NOMO-1 treated with dmso at 0.1 percent for 144 hours (cell line): ENCODE results near the gene TM2D1.
"Not testable (repeated sequence)": the region's sequence is repeated elsewhere in the genome, so short reads cannot be mapped to it uniquely, and the experiment has no call there.

Experiments used
- DNase-seq: peaks from one replicate; lab custom pipeline; 2025; ENCODE audit not compliant: unreplicated experiment; lab: John Stamatoyannopoulos, UW

Gene TM2D1

DNA sequence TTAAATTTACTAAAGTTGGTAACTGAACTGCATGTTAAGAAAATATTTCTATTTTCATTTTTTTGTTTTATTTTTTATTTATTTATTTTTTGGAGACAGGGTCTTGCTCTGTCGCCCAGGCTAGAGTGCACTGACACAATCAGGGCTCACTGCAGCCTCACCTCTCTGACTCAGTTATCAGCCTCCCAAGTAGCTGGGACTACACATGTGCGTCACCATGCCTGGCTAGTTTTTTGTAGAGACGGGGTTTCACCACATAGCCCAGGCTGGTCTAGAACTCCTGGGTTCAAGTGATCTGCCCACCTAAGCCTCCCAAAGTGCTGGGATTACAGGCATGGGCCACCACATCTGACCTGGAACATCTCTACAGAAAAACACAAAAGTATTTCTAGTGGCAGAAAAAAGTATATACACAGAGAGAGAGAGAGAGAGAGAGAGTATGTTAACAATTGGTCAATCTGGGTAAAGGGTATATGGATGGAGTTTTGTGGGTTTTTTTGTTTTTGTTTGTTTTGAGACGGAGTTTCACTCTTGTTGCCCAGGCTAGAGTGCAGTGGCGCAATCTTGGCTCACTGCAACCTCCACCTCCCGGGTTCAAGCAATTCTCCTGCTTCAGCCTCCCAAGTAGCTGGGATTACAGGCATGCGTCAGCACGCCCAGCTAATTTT lies 5.8 kb downstream of the TM2D1 start:
- DNase-seq: not testable (repeated sequence)

DNA sequence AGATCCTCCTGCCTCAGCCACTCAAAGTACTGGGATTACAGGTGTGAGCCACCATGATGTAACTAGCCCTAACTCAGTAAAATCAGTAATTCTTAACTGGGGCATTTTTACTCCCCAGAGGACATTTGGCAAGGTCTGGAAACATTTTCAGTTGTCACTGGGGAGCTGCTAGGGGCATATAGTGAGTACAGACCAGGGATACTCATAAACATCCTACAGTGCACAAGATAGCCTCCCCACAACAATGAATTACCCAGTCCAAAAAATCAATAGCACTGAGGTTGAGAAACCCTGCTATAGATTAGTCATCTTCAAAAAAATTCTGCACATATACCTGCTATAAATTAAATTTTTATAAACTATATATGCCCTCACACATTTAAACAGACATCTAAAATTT lies 13.0 kb downstream of the TM2D1 start:
- no peak for DNase-seq

DNA sequence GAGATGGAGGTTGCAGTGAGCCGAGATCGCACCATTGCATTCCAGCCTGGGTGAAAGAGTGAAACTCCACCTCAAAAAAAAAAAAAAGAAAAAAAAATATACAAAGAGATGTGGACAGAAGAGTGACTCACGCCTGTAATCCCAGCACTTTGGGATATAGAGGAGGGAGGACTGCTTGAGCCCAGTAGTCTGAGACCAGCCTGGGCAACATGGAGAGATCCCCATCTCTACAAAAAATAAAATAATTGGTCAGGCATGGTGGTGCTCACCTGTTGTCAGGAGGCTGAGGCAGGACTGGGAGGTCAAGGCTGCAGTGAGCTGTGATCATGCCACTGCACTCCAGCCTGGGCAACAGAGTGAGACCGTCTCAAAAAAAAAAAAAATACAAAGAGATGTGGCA lies 13.7 kb downstream of the TM2D1 start:
- not testable (repeated sequence) for DNase-seq

DNA sequence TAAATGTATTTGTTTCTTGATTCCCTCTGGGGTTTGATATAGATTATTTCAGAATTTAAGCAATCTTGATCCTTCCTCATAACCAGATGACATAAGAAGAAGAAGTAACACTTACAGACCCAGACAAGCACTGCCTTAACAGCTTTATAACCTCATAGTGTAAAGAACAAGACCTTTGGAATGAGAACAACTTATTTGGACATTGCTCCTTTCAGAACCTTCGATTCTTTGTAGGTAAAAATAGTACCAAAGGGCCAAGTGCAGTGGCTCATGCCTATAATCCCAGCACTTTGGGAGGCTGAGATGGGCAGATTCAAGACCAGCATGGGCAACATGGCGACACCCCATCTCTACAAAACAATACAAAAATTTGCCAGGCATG lies 15.0 kb downstream of the TM2D1 start:
- no peak for DNase-seq

DNA sequence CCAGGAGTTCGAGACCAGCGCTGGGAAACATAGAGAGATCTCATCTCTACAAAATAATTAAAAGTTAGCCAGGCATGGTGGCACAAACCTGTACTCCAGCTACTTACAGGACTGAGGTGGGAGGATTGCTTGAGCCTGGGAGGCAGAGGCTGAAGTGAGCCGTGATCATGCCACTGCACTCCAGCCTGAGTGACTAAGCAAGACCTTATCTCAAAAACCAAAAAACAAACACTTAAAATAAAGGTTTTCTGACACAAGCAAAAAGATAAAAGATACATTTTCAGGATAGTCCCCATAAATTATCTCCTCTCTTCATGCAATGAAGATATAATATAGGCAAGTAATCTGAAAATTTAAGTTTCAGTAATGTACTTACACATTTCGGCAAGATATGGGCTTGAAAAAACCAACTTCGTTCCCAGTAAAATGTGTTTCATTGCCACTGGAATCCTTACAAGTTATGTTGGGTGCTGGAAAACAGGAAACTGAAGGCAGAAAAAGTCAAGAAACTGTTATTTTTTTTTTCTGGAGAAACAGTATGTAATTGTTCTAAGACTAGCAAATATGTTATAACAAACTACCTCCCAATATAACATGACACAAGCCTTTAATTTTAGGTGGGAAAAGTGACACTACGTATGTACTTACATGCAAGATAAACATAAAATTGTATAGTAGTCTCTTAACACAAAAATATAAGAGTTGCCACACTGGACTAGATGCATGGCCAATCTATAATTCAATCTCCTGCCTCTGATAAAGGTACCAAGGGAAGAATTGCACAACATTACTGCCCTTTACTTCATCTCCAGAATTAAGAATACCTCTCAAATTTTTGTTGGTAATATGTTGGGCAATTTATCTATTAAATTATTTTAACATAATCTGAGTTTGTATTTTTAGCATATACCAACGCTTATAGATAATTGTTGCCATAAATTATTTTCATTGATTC lies 15.7 kb downstream of the TM2D1 start:
- no peak for DNase-seq

DNA sequence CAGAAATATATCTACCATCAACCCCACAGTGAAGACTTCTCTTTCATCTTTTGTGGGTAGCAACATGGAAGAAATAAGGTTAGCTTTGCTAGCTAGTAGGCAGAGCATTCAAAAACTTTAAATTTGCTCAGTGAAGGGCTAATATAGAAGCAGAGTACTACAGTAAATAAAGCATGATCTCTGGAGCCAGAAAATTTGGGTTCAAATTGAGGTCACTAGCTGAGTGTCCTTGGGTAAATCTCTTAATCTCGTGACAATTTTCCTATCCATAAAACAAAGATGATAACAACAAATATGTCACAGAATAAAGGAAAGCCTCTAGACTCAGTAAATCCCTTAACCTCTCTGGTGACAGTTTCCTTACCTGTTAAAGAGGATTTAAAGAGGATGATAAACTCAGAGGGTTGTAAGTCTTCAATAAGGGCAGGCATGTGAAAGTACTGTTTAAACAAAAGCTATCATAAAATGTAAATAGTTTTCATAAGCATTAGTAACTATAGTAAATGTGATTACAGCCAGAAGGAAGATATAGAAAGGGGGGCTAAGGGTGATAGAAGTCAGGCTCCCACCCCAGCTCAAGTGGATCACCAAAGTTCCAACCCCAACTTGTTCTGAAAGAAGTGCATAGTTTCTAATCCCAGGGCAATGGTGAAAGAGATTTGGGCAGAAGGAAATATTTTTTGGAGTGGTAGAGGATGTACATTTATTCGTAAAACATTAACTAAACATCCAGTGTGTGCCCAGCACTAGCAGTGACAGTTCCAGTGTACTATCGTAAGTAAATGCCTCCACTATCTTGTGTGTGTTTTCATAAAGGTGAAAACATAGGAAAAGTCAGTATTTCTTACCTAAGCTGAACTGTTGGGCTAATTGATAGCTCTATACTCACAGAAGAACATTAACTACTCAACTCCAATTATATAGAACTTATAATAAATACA lies 24.8 kb downstream of the TM2D1 start:
- no peak for DNase-seq

DNA sequence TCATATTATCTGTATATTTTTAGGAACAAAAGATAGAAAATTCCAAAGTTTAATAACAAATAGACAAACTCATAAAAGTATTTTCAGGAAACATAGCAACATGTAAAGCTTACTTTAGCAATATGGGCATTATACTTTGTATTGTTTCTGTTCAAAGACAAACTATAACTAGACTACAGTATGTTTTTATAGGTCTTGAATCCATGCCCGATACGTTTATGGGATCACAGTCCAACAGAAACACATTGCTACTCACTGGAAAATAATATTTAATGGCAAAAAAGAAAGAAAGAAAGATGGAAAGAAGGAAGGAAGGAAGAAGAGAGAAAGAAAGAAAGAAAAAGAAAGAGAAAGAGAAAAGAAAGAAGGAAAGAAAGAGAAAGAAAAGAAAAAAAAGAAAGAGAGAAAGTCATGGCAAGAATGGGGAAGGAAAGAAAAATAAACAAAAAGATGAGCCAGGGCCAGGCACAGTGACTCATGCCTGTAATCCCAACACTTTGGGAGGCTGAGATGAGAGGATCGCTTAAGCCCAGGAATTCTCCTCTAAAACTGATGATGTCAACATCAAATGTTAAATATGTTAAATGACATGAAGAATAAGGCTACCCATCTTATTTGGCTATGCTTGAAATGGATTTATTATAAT lies 32.7 kb downstream of the TM2D1 start:
- no peak for DNase-seq

DNA sequence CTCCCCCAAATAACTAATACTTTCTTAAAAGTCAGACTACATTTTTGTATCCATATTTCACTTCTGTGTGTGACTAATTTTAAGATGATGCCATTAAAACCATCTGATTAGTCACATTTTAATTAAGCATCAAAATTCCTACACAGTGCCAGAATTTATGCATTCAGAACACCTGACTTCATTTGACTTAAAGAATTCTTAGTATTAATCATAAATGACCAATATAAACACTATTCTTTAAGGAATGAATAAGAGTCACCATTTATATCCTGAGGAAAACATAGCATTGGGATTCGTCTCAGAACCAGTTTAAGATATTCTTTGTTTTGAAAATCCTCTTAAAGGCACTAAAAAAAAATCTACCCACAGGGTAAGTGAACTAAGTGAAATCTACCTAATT lies 37.0 kb downstream of the TM2D1 start:
- DNase-seq: no peak

DNA sequence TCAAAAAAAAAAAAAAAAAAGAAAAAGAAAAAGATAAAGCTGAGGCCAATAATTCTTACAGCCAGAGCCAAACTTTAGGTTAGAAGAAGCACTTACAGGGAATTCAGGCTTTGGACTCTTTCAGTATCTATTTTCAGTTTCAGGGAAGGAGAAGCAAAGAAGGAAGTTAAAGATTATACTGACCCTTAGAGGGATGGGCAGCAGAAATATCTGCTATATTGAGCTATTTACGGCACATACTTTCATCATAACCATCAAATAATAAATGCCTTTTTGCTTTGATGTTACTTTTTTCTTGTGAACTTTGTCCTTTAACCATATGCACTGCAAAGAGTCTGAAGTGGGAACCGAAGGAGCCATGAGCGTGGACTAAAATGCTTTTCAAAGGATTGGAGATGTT lies 42.0 kb downstream of the TM2D1 start:
- no peak for DNase-seq

DNA sequence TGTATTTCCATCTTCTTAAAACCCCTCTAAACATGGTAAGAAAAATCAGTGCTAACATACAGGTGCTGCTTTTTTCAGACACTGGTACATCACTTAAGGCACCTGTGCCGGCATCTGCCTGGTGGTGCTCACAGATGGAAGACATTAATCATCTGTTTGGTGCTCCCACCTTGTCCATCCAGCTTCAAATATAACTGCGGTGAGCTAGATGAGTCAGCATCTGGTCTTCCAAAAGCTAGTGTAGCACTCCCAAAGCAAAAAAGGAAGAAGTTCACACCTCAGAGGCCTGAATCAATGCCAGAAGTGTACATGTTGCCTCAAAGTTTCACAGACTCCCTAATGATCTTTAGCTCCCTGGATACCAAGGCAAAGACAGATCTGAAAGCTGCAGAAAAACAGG lies 44.4 kb downstream of the TM2D1 start:
- DNase-seq: no peak

DNA sequence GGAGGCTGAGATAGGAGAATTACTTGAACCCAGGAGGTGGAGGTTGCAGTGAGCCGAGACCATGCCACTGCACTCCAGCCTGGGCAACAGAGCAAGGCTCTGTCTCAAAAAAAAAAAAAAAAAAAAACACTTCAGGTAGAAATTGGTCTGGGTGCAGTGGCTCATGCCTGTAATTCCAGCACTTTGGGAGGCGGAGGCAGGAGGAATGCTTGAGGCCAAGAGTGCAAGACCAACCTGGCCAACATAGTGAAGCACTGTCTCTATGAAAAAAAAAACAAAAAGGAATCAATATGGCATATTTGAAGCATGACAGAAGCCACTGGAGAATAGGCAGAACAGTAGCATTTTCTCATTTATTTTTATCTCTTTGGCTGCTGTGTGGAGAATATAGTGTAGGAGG lies 48.1 kb downstream of the TM2D1 start:
- DNase-seq: not testable (repeated sequence)

DNA sequence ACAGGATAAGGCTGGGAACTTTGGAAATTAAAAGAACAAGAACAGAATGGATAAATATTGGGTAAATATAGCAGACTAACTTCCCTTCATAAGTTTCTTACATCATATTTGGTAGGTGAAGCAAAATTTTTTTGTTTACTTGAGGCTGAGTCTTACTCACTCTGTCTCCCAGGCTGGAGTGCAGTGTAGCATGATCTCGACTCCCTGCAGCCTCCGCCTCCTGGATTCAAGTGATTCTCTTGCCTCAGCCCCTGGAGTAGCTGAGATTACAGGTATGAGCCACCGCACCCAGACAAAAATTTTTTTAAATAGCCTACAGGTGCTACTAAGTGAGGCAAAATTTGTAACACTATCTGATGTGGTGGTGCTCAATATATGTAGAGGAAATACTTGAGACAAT lies 50.7 kb downstream of the TM2D1 start:
- DNase-seq: no peak

DNA sequence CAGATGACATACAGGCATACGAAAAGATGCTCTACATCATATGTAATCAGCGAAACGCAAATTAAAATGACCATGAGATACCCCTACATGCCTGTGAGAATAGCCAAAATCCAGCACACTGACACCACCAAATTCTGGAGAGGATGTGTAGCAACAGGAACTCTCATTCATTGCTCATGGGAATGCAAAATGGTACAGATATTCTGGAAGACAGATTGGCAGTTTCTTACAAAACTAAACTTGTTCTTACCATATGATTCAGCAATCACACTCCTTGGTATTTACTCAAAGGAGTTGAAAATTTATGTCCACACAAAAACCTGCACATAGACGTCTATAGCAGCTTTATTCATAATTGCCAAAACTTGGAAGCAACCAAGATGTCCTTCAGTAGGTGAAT lies 52.6 kb downstream of the TM2D1 start:
- DNase-seq: no peak

DNA sequence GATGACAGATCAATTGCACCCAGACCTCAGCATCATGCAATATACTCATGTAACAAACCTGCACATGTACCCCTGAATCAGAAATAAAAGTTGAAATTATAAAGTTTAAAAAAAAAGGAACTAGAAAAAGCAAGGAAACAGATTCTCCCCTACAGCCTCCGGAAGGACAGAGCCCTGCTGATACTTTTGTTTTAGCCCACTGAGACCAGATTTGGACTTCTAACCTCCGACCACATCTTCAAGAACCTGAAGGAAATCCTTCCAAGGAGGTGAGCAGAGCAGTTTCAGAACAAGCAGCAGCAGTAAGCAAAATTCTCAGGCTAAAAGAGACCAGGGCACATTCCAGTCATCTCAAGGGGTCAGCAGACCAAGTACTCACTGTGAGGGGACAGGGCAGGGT lies 54.5 kb downstream of the TM2D1 start:
- DNase-seq: no peak

DNA sequence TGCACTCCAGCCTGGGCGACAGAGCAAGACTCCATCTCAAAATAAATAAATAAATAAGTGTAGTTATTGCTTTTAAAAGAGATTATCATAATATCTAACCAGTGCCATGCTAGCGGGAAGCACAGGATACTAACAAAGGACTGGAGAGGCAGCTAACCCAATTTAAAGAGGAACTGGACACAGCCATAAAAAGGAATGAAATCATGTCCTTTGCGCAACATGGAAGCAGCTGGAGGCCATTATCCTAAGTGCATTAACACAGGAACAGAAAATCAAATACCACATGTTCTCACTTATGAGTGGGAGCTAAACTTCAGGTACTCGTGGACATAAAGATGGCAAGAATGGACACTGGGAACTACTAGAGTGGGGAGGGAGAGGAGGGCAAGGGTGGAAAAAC lies 54.9 kb downstream of the TM2D1 start:
- DNase-seq: peak; percentile 62

DNA sequence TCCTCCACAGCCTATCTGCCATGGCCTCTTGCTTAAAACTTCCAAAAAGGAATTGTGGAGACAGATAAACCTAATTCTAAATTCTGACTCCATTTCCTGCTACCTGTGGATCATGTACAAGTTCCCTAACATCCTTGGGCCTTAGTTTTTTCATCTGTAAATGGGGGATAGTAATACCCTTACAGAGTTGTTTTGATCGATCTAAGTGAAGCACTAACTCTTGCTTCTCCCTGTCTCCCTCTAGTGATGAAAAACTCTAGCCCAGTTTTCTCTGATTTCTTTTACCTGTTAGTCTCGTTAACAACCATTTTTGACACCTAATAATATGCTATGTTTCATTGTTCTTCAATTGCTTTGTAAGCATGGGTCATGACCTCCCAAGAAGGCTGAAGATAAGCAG lies 65.9 kb downstream of the TM2D1 start:
- no peak for DNase-seq

DNA sequence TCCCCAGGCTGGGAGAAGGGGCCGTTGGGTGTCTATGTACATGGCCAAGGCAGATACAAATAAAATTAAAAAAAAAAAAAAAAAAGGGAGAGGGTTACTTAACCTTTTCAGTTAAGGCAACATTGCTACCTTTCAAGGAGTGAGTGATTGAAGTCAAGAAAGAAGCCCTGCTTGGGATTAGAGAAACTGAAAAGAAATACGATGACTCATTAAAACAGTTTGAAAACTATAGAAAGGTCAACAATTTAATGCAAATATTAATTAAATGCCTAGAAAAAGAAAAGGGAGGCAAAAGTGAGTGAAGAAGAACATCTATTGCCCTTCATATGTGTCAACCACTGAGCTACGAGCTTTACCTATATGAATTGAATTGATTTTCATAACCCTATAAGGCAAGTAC lies 69.5 kb downstream of the TM2D1 start:
- no peak for DNase-seq

DNA sequence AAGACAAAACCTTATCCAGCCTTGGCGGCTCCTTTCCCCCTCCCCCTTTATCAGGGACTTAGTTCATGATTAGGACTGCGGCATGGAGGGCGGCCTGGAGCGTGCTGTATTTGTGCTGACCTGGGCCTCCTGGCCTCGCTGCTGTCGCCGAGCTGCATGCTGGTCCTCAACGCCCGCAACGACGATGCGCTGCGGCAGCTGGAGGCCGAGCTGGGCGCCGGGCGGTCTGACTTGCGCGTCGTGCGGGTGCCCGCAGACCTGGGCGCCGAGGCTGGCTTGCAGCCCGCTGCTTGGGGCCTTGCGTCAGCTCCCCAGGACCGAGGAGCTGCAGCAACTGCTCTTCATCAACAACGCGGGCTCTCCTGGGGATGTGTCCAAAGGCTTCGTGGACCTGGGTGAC lies 70.9 kb downstream of the TM2D1 start:
- no peak for DNase-seq

DNA sequence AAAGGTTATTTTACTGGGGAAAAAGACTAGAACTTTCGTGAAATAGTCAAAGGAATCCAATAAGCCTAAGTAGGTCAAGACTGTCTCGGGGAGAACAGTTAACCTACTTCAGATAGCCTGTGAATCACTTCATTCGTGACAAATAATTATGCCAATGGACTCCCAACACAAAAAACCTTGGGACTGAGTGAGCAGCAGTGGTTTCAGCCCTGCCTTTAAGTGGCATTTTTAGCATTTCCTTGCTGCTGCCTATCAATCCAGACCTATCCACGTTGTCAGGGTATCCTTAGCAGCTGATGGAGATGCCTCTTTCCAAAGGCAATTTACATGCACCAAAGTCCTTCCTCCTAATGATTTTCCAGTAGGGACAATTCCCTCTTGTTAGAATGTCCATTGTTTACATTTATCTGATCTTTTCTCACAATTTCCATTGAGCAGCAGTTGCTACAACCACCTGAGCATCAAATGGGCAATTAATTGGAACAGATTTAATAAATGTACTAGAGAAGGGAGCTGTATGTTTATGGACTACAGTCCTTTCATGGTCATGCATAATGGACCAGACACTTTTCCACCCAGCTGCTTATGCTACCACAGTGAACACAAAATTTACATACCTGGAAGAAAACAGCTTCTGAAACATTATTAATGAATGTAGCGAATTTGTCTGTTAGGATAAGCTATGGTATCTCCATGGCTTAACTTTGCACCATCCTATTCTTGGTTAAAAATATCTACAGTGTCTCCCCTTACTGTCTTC lies 75.8 kb downstream of the TM2D1 start:
- no peak for DNase-seq

DNA sequence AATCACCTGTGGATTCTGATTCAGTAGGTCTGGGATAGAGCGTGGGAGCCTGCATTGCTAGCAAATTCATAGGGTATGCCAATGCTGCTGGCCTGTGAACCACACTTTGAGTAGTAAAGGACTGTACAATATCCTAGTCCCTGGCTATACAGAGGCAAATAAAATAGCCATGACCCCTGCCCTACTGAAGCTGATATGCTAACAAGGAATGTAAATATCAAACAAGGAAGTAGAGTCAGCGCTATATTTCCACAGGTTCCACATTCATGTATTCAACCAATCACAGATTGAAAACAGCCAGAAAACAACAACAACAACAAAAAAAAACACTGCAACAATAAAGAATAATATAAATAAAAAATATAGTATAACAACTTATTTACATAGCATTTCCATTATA lies 77.8 kb downstream of the TM2D1 start:
- DNase-seq: no peak
